ENCODE measurements around the gene PUM1.

DNA sequence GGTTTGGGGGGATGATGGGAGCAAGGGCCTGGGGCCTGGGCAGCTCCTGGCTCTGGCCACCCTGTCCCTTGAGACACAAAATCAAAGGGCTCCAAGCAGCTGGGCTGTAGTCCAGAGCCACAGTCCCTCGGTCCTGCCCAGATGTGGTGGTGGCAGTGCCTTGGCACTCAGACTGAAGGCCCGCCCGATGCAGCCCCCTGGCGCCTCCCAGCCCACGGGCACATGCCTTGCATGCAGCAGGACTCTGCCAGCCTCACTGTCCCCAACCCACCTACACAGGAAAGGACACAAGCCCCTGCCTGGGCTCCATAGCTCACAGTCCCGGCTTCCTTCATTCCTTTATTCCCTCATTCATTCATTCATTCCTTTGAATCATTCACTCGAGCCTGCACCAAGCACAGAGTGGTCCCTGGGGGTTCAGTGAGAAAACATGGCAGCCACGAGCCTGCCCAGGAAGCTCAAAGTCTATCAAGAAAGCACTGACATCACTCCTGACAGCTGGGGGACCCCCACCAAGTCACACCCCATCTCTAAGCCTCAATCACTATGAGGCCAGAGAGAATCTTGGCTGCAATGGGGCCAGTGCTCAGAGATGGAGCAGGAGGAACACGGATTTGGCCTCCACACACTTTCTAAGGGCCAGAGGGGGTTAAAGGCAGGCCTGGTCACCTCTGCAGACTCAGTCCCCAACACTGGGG is 162.8 kb downstream of the PUM1 start:
- no peak for TF ChIP-seq CTCF (IDR thresholded peaks at IDR 0.05; ENCODE audit: insufficient read depth, low read depth, low read length)
- no peak for TF ChIP-seq EZH2 (IDR thresholded peaks at IDR 0.05; ENCODE audit: insufficient read depth, low read length)

All from astrocyte (in vitro differentiated cells and primary cell).